Measurements from ENCODE around the gene DOCK7. TPM values are rescaled to one million over a fixed set of nuclear protein-coding genes. Genes with fewer than 3 reads are reported as not detected.

The DOCK7 gene
- total and polyA plus RNA-seq, 7 donors: 3.1 to 12.9 (median 7.0) TPM

GRCh38 chr1:62601457-62601856 lies 86.7 kb downstream of the DOCK7 start:
- no peaks in the 10 kb centered on the region for H3K27me3 ChIP-seq (ENCODE audit: insufficient read depth in 3 of 3, low read length in 2 of 3)
- ATAC-seq (no peak), DNase-seq (no peak)
- no peaks in the 10 kb centered on the region for H3K4me1 ChIP-seq
- 95 to 98% (median 96%) methylated on average over 2 of the region's 2 CpGs for WGBS, 3 donors
- no peak for TF ChIP-seq CTCF (IDR thresholded peaks at IDR 0.05)
- no peaks in the 10 kb centered on the region for H3K36me3 ChIP-seq (ENCODE audit: insufficient read depth in 1 of 2, low read depth in 1 of 2)
- H3K4me3 ChIP-seq: no peak overlapping the region
- no peaks in the 10 kb centered on the region for H3K9me3 ChIP-seq
- no peak overlapping the region for H3K27ac ChIP-seq
- intact Hi-C loops (cut with DNase I): no loop called here

GRCh38 chr1:62599044-62599443 lies 89.1 kb downstream of the DOCK7 start:
- H3K4me1 ChIP-seq: no peaks in the 10 kb centered on the region
- DNase-seq: no peak
- H3K9me3 ChIP-seq: no peaks in the 10 kb centered on the region
- no peak overlapping the region for H3K27ac ChIP-seq
- intact Hi-C loops (cut with DNase I): no loop called here
- H3K27me3 ChIP-seq (ENCODE audit: insufficient read depth in 3 of 3, low read length in 2 of 3): no peaks in the 10 kb centered on the region
- WGBS, 3 donors: 94 to 99% (median 95%) methylated on average over 5 of the region's 5 CpGs
- no peak for TF ChIP-seq CTCF (IDR thresholded peaks at IDR 0.05)
- H3K36me3 ChIP-seq (ENCODE audit: insufficient read depth in 1 of 2, low read depth in 1 of 2): no peaks in the 10 kb centered on the region
- no peak for ATAC-seq
- H3K4me3 ChIP-seq: no peak overlapping the region

GRCh38 chr1:62597281-62597680 lies 90.9 kb downstream of the DOCK7 start, which contains the start of gene ANGPTL3:
TSS of gene ANGPTL3 (plus strand) at chr1:62597520. CDS start at chr1:62597567, 47 bp downstream.
- Histone ChIP-seq H3K36me3 (ENCODE audit: insufficient read depth in 1 of 2, low read depth in 1 of 2) (no peaks in the 10 kb centered on the region), H3K4me1 (no peaks in the 10 kb centered on the region), H3K27me3 (ENCODE audit: insufficient read depth in 3 of 3, low read length in 2 of 3) (no peaks in the 10 kb centered on the region), H3K27ac (no peak within 1 kb of the TSS), H3K9me3 (no peaks in the 10 kb centered on the region), H3K4me3 (no peak within 1 kb of the TSS)
- intact Hi-C loops (cut with DNase I): no loop called here
- WGBS, 3 donors: 88 to 93% (median 90%) methylated on average over 3 of the region's 3 CpGs
- ATAC-seq (no peak), DNase-seq (no peak)
- no peak for TF ChIP-seq CTCF (IDR thresholded peaks at IDR 0.05)

DNA sequence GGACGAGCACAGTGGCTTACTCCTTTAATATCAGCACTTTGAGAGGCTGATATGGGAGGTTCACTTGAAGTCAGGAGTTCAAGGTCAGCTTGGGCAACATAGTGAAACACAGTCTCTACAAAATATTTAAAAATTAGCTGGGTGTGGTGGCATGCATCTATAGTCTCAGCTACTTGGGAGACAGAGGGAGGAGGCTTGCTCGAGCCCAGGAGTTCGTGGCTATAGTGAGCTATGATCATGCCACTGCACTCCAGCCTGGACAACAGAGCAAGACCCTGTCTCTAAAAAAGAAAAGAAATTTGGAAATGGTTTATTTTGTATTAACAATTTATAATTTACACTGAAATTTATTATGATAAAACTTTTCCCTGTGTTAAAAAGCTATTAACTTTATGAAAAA lies 92.5 kb downstream of the DOCK7 start:
- intact Hi-C loops (cut with DNase I): no loop called here
- no peaks in the 10 kb centered on the region for H3K9me3 ChIP-seq
- no peak for DNase-seq
- H3K4me3 ChIP-seq: no peak overlapping the region
- 91 to 96% (median 93%) methylated on average over 3 of the region's 3 CpGs for WGBS, 3 donors
- H3K4me1 ChIP-seq: no peaks in the 10 kb centered on the region
- no peaks in the 10 kb centered on the region for H3K36me3 ChIP-seq (ENCODE audit: insufficient read depth in 1 of 2, low read depth in 1 of 2)
- H3K27me3 ChIP-seq (ENCODE audit: insufficient read depth in 3 of 3, low read length in 2 of 3): no peaks in the 10 kb centered on the region
- no peak for TF ChIP-seq CTCF (IDR thresholded peaks at IDR 0.05)
- ATAC-seq: no peak
- no peak overlapping the region for H3K27ac ChIP-seq

DNA sequence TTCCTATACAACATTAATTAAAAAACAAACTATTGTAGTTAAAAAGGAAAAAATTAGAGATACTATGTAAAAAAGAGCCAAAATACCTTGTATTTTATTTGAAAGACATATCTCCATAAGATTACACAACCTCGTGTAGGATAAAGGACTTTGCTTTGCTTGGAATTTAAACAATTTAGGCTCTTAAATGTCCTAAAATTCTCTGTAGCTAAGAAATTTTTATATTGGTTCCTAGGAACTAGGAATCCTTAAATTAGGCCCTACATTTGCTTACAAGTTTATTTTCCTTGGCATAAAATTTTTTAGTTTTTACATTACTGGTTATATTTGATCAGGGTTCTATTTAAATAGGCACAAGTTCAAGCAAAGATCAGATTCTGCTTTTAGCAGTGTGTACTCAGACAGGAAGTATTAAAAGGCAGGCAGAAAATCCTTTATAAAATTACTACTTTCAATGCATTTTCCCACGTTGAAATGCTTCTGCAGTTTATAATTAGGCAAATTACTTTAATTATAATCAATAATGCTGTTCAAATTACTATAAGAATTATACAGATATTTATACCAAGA lies 94.3 kb downstream of the DOCK7 start:
- H3K4me3 ChIP-seq: no peak overlapping the region
- WGBS, 3 donors: 49 to 54% (median 53%) methylated on average over 2 of the region's 2 CpGs
- no peak for DNase-seq
- no peak for ATAC-seq
- H3K4me1 ChIP-seq: no peaks in the 10 kb centered on the region
- TF ChIP-seq CTCF (IDR thresholded peaks at IDR 0.05): no peak
- no peaks in the 10 kb centered on the region for H3K36me3 ChIP-seq (ENCODE audit: insufficient read depth in 1 of 2, low read depth in 1 of 2)
- H3K27ac ChIP-seq: no peak overlapping the region
- intact Hi-C loops (cut with DNase I): no loop called here
- no peaks in the 10 kb centered on the region for H3K27me3 ChIP-seq (ENCODE audit: insufficient read depth in 3 of 3, low read length in 2 of 3)
- H3K9me3 ChIP-seq: no peaks in the 10 kb centered on the region
